ENCODE results near the gene GIGYF2. TPM values are rescaled to one million over a fixed set of nuclear protein-coding genes. Genes with fewer than 3 reads are reported as not detected.

The GIGYF2 gene
- polyA plus RNA-seq, 4 donors = 51.2 to 69.2 (median 65.8) TPM

DNA sequence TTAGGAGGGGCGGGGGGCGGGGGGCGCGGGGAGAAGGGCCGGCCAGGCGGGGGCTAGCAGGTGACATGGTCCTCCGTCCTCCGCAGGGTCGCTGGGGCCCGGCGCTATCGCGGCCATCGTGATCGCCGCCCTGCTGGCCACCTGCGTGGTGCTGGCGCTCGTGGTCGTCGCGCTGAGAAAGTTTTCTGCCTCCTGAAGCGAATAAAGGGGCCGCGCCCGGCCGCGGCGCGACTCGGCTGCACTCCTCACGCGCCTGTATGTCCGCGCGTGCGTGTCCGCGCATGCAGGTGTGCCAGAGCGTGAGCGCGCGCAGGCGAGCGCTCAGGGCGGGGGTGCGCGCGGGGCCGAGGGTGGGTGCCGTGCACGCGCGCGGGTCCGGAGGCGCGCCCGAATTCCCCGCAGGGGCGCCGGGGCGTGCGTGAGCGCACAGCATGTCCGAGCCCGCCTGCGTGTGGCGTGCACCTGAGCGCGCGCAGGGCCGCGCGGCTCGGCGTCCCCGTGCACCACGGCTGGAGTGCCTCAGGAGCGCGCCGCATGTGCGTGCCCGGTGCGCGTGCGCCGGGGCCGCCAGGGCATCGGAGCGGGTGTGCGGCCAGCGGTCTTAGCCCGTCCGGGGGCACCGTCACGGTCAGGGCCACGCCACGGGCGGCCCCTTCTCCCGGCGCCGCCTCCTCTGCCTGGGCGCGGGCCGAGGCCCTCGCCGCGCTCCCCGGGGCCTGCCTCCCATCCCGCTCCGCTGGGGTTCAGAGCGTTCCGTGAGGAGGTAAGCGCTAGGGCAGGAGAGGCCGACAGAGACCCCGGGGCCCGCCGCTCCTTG is 179.2 kb downstream of the GIGYF2 start:
- DNase-seq (ENCODE audit: low read depth in 4 of 4, low spot score in 3 of 4) = no peak

DNA sequence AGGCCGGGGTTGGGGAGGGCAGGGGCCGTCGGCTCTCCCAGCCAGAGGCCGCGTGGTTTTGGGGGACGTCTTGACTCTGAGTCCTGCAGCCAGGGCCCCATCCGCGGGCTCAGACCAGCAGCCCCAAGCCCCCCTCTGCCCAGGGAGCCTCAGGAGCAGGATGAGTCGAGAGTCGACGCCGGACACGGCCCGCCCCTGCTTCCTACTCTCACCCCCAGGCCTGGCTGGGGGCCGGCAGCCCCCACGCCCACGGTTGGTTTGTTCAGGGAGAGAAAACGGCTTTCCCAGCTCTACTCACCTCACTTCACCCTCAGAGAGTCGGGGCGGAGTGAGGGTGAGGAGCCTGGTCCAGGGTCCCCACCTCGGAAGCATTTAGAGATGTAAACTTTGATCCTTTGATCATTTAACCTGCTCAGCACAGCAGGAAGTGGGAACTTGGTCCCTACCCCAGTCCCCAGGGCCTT is 179.9 kb downstream of the GIGYF2 start:
- no peak for DNase-seq (ENCODE audit: low read depth in 4 of 4, low spot score in 3 of 4)

- DNase-seq (ENCODE audit: low read depth in 4 of 4, low spot score in 3 of 4) = no peak
Measured at GRCh38 chr2:232877940-232878511, 180.9 kb downstream of the GIGYF2 start.

DNA sequence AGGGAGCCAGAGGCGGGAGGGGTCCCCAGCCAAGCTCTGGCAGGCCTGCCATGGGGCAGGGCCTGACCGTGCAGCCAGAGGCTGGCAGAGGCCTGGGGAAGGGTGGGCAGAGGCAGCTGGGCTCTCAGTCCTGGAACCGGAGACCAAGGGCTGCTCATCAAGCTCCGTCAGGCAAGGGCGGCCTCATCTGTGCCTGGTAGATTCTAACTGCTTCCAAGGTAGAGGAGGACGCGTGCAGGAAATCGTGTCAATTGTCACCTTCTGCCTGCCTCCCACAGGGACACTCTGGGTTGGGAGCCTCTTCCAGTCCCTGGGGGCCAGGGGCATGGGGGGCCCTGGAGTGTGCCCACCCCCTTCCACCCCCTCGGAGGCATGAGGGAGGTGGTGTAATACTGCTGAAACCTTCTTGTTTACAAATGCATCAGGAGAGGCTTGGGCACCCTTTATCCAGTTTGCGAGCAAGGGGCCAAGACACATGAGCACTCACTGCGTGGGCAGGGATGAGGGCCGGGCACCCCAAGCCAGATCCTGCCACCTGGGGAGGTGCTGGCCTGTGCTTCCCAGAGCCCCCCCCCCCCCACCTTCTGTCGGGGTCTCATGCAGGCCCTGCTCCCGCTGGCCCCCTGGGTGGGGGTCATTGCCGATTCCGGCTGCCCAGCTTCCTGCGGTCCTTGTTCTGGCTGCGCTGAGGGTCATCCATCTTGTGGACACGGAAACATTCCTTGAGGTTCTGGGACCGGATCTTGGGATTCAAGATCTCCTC is 181.9 kb downstream of the GIGYF2 start:
- no peak for DNase-seq (ENCODE audit: low read depth in 4 of 4, low spot score in 3 of 4)

DNA sequence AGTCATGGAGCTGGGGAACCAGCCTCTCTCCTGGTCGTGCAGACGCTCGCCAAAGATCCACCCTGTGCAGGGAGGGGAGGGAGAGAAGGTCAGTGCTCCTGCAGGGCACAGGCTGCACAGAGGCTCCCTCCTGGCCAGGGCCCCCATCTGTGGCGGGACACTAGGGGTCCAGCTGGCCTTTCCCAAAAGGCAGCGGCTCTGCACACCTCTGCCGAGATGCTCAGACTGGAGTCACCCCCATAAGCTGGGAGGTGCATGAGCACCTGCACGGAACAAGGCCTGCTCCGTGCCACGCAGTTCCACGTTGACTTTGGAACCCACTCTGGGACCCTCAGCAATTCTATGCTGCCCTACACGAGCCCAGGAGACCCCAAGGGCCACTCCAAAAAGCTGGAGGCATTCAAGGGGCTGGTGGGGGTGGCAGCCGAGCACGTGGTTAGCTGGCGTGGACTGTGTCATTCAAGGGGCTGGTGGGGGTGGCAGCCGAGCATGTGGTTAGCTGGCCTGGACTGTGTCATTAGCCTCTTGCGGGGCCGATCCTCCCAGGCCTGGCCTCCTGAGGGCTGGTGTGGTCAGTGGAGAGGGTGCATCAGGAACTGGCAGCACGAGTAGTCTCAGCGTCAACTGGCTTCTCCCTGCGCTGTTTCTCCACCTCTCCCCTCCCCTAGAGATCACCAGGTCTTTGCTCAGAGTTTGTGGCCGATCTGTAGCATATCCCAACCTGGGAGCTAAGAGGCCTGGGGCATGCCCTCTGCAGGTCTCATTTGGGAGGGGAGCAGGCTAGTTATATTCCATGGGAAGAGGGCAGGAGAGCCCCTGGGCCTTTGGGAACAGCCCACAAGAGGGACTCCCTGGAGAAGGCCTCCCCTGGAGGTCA is 182.7 kb downstream of the GIGYF2 start:
- DNase-seq (ENCODE audit: low read depth in 4 of 4, low spot score in 3 of 4) = no peak

GRCh38 chr2:232880764-232881351 is 183.7 kb downstream of the GIGYF2 start:
- DNase-seq (ENCODE audit: low read depth in 4 of 4, low spot score in 3 of 4) = no peak

DNA sequence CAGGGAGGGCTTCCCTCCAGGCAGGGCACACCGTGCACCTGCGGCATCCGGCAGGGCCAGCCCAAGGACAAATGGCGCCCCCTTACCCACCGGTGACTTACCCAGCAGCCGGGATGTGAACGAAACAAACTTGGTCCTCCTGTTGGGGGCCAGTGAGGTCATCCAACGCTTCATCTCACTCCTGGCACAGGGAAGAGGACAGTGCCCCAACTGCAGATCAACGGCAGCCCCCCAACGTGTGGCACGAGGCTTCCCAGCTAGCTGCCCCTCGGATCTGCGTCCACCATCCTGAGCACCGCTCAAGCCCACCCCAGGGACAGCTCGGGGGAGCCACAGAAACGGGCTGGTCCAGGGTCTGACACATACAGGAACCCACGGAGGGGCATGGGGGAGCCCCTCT is 185.0 kb downstream of the GIGYF2 start:
- DNase-seq (ENCODE audit: low read depth in 4 of 4, low spot score in 3 of 4) = no peak

DNA sequence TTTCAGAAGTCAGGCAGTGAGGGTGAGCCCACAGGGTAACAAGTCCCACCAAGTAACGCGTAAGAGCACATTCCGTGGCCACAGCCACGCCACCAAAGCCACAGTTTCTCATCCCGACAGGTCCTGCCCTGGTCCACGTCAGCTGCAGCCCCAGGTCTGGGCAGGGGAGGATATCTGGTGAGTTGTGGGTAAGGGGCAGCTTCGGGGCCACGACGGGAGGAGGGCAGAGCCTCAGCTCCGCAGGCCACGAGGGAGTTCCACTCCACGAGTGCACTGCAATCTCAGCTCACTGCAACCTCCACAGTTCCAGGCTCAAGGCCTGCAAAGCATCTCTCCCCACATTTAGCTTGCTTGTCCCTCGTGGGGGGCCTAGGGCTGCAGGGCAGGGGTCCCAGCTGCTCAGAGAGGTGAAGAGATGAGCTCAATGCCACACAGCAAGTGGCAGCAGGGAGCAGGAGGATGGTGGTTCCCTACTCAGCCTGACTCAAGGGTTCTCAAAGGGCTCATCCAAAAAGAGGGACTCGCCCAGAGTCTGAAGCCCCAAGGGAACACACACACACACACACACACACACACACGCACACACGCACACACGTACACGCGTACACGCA is 185.5 kb downstream of the GIGYF2 start:
- no peak for DNase-seq (ENCODE audit: low read depth in 4 of 4, low spot score in 3 of 4)

GRCh38 chr2:232883116-232883721 is 186.1 kb downstream of the GIGYF2 start:
- no peak for DNase-seq (ENCODE audit: low read depth in 4 of 4, low spot score in 3 of 4)

DNA sequence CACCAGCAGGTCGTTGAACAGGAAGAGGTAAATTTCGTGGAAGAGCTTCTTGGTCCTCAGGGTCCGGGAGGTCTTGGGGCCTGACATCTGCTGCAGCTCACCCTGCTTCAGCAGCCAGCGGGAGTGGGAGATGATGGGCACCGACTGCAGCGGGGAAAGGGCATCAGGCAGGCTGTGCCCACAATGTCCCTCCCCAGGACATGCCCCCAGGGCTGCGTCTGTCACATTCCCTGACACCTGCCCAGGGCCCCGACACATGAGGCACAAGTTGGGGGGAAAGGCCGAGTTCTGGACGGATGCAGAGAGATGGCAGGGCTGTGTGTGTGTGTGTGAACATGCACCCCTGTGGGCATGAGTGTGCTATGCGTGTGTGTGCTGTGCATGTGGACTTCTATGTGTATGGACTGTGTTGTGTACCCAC is 186.9 kb downstream of the GIGYF2 start:
- no peak for DNase-seq (ENCODE audit: low read depth in 4 of 4, low spot score in 3 of 4)

GRCh38 chr2:232884549-232885263 is 187.6 kb downstream of the GIGYF2 start:
- no peak for DNase-seq (ENCODE audit: low read depth in 4 of 4, low spot score in 3 of 4)

- DNase-seq (ENCODE audit: low read depth in 4 of 4, low spot score in 3 of 4) = no peak
Measured at GRCh38 chr2:232885264-232885961, 188.3 kb downstream of the GIGYF2 start.

DNA sequence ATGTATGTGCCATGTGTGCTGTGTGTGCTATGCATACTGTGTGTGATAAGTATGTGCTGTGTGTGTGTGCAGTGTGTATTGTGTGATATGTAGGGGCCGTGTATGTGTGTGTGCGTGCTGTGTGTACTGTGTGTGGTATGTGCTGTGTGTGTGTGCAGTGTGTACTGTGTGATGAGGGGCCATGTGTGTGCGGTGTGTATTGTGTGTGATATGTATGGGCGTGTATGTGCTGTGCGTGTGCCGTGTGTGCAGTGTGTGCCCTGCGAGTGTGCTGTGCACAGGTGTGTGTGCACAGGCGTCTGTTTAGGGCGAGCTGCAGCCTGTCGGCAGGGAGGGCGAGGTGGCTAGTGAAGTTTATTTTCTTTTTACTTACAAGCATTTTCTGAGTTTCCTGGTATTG is 189.0 kb downstream of the GIGYF2 start:
- no peak for DNase-seq (ENCODE audit: low read depth in 4 of 4, low spot score in 3 of 4)

GRCh38 chr2:232886632-232887031 is 189.5 kb downstream of the GIGYF2 start:
- DNase-seq (ENCODE audit: low read depth in 4 of 4, low spot score in 3 of 4) = no peak

DNA sequence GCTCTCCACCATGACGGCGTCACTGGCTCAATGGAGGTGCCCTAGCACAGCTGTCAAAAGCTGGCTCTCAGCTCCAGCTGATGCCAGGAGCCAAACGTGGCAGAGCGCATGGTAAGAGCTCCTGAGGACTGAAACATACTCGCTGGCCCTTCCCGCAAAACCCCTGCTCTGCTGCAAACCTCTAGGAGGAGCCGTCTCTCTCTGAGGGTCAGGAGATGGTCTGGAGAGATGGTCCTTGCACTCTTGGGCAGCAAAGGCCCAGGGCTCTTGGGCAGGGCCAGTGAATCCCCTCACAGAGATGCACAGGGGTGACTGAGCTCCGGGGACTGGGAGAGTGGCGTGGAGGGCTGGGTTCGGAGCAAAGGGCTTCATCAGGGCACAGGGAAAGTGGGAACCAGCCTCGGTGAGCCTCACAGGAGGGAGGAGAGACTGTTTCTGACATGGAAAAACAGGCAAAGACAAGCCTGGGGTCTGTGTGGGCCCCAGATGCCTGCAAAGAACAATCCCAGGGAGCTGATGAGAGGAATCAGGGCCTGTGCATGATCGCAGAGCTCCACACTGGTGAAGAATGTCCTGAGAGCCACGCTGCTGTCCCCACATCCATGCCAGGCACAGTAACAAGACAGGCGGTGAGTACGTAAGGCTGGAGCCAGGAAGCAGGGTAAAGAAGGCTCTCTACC is 190.2 kb downstream of the GIGYF2 start:
- DNase-seq (ENCODE audit: low read depth in 4 of 4, low spot score in 3 of 4) = no peak

DNA sequence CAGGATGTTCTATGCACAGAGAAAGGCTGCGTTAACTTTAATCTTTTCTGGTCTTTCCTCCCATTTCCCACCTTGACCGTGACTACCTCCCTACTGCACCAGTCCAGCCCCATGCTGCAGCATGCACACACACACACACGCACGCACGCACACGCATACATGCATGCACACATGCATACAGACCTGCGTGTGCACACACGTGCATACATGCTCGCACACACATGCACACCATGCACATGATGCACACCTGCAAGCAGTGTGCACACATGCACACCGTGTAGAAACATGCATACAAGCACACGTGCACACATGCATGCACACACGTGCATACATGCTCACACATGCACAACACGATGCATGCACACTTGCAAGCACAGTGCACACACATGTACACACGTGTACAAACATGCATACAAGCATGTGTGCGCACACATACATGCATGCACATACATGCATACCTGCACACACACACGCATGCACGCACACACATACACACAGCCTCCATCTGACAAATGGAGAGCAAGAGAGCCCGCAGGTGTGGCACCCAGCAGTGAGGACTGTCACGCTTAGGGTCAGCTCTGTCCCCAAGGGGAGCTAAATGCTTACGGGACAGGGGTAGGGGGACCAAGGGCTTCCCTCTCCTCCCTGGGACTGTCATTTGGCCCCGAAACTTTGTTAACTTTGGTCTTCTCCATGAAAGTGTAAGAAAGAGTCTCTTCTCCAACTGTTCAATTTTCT is 191.1 kb downstream of the GIGYF2 start:
- no peak for DNase-seq (ENCODE audit: low read depth in 4 of 4, low spot score in 3 of 4)

Data from left renal pelvis (tissue), 4 donors.